Stimulated activated CD4-positive, alpha-beta T cell treated with anti-CD3 and anti-CD28 coated beads, Interleukin-2, amount 100 ng/mL, for 24 hours (primary cell): ENCODE results near the gene TMCO6.
A peak's percentile ranks its signal among the peaks of the same experiment; 100 is the strongest.
"Not testable (repeated sequence)": the region's sequence is repeated elsewhere in the genome, so short reads cannot be mapped to it uniquely, and the experiment has no call there.

Source experiments
- DNase-seq, 2 donors: peaks; one replicate each; pipeline ENCODE4 v3.0.0-alpha.2; 2020

The TMCO6 gene

DNA sequence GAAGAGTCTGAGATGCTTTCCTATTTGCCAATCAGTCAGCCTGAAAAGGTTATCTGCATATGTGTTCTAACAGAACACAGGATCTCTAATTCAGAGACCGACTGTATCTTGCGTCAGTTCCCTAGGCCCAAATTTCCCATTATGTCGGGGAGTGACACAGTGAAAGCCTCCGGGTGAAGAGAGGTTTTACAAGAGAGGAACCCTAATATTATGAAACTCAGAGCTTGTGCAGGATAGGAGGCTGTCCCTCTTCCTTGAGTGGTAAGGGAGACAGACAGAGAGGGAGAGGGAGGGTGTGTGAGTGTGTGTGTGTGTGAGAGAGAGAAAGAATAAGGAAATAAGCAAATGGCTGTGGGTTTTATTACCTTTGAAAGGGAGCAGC lies 8.2 kb upstream of the TMCO6 start:
- DNase-seq, result no peak

DNA sequence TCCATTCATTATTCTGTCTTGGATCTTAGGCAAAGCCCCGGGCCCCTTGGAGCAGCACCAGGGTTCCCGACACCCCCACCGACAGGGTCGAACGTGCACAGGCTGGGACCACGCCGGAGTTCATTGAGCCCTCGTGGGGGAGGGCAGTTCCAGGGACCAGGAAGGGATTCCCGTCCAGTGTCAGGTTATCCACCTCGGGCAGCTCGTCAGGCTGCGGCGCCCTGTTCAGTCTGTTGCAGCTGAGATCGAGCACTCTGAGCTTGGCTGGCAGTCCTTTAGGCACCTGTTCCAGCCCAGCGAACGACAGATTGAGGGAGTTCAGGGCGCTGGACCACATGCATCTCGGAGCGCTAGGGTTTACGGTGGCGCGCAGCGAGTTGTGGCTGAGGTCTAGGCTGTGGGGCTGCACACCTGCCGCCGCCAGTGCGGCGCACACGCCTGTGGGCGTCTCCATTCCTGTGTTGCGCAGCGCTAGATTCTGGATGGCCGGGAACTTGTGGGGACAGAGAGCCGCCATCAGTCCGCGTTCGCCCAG lies 7.4 kb upstream of the TMCO6 start:
- DNase-seq, result peak in 1 of 2 donors; percentile 44

DNA sequence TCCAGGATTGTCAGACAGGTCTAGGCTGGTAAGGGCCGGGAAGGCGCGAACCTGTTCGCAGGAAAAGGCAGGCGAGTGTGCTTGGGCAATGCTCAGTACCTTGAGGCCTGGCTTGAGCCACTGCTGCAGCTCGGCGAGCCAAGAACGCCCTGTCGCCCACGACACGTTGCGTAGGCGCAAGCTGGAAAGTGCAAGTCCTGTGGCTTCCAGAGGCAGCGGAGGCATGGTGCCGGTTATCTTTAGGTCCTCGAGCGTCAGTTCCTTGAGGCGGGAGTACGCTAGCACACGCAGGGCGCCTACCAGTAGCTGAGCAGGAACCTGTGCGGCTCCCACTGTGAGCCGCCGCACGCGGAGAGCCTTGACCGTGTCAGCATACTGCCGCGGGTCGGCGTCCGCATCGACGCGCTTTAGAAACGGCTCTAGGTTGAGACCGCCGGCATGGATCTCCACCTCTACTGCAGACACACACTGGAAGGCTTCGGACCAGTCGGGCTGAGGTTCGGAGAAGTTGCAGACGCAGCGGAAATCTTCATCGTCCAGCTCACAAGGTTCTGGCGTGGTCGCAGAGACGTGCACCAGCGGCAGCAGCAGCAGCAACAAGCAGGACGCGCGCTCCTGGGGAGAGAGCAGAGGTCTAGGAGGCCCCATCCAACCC lies 6.8 kb upstream of the TMCO6 start:
- peak; percentile 53 to 63 for DNase-seq

DNA sequence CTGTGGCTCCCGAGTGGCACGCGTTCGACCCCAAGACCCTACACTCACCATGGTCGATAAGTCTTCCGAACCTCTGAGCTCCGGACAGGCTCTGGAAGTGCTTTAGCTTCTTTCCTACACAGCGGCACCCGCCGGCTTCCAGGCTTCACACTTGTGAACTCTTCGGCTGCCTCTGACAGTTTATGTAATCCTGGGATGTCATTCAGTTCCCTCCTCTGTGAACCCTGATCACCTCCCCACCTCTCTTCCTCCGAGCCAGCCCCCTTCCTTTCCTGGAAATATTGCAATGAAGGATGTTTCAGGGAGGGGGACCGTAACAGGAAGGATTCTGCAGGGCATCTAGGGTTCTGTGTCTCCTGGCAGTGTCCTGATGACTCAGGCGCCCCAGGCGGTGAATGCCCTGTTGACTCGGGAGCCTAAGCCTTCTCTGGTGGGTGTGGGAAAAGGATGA lies 6.2 kb upstream of the TMCO6 start, which contains the start of gene CD14:
Gene CD14 (minus strand): TSS at position 155 of the 451 bp plus-strand sequence. CDS start 104 bp downstream, at position 51.
- DNase-seq, result peak; percentile 18 to 27

DNA sequence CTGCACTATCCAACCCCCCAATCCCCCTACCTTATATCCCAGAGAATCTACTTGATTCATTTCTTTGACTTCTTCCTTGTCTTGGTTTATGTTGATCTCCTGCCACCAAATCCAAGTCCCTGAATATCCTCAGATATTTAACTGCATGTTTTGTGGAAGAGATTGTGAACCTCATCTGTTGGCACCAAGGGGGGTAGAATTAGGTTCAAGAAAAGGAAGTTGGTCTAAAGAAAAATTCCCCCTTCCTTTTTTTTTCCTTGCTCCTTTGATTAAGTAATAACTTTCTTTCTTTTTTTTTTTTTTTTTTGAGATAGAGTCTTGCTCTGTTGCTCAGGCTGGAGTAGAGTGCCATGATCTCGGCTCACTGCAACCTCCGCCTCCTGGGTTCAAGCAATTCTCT lies 5.8 kb upstream of the TMCO6 start:
- DNase-seq, result no peak

DNA sequence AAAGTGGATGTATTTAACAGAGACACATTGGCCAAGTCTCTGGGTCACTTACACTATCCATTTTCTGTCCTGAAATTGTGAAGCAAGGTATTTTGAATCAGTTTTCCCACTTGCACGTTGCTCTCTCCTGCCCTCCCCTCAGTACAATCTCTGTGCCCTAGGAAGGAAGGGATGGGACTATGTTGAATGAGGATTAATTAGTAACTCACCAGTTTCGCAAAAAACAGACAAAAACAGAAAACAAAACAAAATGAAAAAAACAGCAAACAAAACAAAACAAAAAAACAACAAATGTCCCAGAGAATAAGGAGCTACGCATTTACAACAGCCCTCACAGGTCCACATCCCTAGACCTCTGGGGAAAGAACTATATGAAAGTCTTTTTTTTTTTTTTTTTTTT lies 5.1 kb upstream of the TMCO6 start:
- DNase-seq, result no peak

DNA sequence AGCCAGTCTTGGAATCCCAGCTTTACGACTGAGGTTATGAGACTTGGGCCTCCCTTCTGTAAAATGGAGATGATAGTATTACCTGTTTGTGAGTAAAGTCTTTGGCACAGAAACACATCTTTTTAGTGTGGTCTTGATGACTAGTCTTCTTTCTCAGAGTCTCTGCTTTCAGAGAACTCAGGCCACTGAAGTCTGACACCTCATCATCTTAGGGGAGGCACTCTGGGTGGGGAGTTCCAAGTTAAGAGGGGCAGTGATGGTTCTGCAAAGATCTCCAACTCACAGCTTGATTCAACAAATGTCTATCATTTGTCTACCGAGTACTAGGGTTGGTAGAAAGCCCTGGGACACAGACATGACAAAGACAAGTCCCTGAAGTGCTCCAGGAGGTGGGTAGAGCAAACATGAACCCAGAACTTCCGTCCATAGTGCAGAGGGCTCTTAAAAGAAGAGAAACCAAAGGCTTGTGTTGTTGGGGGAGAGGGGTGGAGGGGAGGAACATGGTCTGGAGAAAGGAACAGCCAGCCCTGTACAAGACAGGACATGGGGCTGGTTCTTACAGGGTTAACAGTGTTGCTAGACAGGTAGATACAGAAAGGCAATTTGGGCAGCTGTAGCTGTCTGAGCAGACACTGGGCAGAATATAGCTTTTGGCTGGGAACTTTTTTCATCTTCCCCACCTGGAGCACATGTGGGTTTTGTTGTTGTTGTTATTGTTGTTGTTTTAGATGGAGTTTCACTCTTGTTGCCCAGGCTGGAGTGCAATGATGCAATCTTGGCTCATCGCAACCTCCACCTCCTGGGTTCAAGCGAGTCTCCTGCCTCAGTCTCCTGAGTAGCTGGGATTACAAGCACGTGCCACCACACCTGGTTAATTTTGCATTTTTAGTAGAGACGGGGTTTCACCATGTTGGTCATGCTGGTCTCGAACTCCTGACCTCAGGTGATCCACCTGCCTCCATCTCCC lies 3.7 kb upstream of the TMCO6 start:
- no peak for DNase-seq

DNA sequence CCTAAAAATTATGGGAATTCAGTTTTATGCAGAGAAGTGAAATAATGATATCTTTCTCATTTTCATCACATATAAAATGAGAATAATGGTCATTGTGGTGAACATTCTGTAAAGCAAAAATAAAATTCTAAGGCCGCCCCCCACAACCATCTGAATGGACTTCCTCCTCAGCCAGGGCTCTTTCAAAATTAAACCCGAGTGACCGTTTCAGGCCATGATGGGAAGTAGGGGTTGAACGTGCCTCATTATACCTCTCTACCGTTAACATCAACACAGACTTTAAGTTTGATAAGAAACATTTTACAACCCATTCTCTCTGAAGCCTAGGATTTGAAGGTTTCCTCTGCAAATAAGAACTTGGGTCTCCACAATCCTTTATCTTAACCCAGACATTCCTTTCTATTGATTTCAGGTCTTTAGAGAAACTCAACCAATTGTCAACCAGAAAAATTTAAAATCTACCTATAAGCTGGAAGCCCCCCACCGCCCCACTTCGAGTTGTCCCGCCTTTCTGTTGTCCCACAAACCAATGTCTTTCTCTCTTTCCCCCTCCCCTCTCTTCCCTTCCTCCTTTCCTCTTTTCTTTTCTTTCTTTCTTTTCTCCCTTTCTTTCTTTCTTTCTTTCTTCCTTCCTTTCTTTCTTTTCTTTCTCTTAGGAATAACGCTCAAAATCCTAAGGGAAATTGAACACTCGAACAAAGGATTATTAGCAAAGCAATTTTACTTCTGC lies 1.7 kb upstream of the TMCO6 start:
- DNase-seq, result no peak

DNA sequence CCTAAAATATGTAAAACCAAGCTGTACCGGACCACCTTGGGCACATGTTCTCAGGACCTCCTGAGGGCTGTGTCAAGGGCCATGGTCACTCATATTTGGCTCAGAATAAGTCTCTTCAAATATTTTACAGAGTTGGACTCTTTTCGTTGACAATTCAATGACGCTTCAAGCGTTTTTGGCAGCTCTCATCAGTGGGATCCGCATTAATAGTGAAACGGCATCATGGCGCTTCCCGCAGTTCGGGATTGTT lies 428 bp upstream of the TMCO6 start:
- not testable (repeated sequence) for DNase-seq

DNA sequence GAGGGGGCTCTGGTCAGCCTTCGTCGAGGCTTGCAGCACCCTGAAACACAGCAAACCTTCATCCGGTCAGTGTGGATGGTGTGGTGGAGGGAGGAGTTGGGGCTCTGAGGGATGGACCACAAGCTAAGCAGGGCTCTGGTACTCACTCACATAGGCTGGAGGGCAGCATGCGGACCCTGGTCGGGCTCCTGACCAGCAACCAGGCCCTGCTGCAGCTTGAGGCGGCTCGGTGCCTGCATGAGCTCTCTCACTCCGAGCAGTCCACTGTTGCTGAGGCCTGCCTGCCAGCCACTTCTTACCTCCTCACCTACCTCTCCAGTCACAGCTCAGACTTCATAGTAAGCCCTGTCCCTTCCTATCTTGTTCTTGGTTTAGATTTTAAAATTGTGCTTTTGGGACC lies 2.5 kb downstream of the TMCO6 start:
- no peak for DNase-seq

DNA sequence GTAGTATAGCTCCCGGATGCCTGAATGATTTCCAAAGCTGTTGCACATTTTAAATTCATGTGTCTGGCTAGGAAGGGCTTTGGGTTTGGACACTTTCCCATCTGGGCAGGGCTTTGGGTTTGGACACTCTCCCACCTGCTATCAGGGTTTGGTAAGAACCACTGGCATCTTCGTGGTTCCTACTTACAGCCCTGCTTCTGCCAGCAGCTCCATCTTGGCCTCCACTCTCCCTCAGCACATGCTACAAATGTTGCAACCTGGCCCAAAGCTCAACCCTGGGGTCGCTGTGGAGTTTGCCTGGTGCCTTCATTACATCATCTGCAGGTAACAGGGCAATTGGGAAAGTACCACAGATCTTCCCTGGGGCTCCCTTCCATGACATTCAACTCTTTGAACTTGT lies 3.5 kb downstream of the TMCO6 start:
- DNase-seq, result no peak

DNA sequence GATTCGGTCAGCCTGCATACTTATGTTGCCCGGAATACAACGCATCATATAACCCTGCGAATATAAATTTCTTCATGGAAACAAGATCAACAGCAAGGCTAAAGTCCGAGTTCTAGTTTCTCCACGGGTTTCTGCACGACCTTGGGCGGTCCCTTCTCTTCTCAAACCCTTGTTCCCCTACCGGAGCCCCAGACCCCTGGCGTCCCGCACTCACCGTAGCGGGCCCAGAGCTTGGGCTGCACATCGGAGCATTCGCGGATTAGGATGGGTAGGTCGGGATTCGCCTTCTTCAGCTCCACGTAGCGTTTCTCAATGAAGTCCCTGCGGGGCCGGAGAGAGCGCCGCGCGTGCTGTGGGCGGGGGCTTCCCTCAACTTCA lies 7.8 kb downstream of the TMCO6 start:
- no peak for DNase-seq

DNA sequence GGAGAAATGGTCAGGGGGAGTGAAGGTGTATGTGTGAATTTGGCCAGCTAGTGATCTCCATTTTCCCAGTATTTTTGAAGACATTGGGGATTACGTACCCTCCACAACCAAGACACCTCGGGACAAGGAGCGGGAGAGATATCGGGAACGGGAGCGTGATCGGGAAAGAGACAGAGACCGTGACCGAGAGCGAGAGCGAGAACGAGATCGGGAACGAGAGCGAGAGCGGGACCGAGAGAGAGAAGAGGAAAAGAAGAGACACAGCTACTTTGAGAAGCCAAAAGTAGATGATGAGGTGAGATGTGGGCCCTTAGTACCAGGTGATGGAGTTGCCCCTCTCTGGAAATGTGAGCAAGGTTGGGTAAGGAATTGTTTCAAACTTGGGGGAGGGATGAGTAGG lies 19.6 kb downstream of the TMCO6 start:
- no peak for DNase-seq

DNA sequence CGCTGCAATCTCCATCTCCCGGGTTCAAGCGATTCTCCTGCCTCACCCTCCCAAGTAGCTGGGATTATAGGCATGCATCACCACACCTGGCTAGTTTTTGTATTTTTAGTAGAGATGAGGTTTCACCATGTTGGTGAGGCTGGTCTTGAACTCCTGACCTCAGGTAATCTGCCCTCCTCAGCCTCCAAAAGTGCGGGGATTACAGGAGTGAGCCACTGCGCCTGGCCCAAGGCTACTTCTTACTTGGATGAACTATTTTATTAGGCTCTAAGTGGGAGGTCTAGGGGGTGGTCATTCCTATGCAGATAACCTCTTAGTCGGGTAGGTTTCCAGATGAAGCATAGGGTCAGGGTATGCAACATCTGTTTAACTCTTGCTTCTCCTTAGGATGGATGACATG lies 21.1 kb downstream of the TMCO6 start:
- not testable (repeated sequence) for DNase-seq

DNA sequence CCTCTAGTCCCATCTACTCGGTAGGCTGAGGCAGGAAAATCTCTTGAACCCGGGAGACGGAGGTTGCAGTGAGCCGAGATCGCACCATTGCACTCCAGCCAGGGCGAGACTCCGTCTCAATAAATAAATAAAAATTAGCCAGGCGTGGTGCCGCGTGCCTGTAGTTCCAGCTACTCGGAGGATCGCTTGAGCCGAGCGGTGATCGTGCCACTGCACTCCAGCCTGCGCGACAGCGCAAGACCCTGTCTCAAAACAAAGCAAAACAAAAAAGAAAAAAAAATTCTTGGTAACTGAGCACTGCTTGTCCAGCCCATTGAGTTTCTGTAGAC lies 24.7 kb downstream of the TMCO6 start:
- DNase-seq, result no peak

DNA sequence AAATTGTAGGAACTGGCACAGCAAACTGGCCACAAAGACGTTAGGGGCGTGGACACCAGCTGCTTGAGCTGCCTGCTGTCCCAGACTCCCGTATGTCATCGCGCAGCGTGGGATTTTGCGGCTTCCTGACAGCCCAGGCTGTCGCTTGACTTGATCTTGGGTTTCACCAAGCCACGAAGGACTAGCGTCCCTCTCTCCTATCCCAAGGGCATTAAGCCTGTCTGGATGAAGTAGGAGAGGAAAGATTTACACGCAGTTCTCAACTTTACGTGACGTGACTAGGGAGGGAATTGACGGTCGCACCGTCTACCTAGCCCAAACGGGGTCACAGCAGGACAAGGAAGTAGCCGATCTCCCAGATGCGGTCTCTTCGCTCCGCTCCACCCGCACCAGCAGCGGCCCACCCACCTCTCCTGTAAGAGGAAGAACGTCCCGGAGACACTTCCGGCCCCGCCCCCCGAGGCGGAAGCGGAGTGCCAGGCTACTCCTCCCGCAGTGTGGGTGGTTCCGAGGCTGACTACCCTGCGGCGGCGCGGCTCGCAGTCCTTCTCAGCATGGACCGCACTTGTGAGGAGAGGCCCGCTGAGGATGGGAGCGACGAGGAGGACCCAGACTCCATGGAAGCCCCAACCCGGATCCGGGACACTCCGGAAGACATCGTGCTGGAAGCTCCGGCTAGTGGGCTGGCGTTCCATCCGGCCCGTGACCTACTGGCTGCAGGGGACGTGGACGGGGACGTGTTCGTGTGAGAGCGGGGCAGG lies 25.3 kb downstream of the TMCO6 start, which contains the start of gene WDR55:
Gene WDR55 (plus strand): TSS at position 546 of the 761 bp plus-strand sequence. CDS start 9 bp downstream, at position 555.
- peak; percentile 98 for DNase-seq

DNA sequence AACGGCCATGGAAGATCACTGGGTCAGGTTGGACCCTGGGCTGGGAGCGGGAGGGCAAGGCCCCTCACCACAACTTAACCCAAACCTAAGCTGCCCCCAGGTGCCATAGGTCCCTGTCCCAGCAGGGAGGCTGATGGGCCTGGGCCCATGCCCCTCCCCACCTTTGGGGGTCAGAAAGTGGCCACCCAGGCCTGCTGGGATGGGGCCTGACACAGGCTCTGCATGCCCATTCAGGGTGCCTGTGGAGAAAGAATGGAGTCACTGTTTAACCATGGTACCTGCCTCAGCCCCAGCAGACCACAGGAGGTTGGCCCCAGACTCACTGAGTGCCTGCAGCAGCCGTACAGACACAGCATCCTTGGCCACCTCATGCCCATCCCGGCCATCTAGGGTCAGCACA lies 31.8 kb downstream of the TMCO6 start:
- not testable (repeated sequence) for DNase-seq

DNA sequence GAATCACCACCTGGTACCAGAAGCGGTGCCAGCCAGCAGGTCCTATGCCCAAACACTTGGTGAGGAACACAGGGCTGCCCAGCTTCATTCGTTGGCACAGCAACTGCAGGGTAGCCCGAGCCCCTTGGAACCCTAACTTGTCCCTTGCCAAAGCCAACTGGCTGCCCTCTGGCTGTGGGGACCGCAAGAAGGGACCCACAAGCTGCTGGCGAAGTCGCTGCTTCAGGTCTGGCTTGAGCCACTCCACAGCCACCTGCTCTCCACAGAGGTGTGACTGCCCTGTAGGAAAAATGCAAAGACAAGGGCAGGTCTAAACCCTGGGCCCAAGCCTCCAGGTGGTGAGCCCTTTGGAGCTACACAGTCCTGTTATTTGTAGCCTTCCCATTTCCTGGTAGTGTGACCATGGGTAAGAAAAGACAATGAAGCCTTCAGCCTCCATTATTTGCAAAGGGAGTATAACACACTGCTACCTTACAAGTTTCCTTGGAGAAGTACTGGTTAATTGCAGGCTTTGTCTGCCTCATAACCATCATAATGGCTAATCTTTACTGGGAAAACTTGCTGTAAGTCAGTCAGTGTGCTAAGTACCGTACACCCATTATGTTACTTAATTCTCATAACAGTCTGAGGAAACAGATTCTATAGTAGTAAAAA lies 32.3 kb downstream of the TMCO6 start:
- no peak for DNase-seq

DNA sequence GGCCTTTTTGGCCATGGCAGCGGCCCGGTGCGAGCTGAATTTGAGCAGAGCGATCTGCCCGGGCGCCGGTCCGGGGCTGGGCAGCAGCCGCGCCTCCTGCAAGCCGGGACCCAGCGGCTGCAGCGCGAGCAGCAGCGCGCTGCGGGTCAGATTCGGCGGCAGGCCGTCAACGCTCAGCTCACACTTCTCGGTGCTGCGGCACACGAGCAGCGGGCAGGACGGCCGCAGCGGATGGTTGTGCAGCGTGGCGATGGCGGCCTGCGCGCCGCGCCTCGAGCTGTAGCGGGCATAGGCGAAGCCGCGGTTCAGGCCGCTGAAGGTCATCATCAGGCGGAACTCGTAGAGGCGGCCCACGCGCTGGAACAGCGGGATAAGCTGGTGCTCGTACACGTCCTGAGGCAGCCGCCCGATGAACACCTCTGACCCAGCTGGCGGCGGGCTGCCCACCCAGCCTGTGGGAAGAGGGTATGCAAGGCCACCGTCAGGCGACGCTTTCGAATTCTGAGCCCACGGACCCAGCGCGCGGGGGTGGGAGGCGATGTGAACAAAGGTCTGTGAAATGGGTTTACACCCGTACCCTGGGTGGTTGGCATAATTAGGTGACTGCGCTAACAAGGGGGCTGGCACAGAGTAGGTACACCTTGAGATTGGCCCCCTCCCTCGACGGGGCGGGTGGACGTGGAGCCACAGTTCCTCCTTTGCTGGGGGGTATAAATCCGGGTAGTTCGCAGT lies 33.4 kb downstream of the TMCO6 start:
- peak in 1 of 2 donors; percentile 16 for DNase-seq

DNA sequence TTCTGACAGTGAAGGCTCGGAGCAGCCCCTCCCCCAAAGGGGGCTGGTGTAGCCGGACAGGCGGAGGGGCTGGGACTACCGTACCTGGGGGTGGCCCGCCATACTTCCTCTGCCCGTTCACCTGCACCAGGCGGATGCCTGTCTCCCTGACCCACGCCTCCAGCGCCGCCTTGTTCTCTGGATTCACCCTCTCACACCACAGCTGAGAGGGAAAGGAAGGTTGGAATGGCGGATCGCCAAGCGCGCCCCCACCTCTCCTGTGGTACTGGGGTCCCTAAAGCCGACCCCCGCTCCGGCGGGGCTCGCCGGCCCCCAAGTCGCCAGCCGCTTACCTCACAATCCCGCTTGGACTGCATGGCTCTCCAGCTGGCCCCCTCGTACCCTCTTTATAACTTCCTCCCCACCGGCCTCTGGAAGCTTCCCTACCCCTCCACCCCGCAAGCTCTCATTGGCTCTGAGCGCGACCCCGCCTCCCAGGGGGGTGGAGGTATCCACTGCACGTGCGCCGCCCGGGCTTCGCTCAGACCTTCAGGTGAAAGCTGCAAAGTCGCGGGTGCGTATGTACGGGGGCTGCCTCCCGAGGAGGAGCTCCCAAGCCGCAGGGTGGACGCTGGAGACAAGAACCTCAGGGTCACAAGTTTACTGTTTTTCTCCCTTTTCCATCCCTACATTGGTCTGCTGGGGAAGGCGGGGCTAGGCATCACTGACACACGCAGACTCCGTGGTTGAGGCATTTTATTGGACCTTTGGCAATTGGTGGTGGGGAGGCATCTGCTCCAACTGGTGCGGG lies 34.1 kb downstream of the TMCO6 start, which contains the start of gene DND1:
Gene DND1 (minus strand): TSS at position 390 of the 790 bp plus-strand sequence. CDS start 34 bp downstream, at position 356.
- no peak for DNase-seq
